Measurements from ENCODE around the gene TMEM178B.

TMEM178B gene

DNA sequence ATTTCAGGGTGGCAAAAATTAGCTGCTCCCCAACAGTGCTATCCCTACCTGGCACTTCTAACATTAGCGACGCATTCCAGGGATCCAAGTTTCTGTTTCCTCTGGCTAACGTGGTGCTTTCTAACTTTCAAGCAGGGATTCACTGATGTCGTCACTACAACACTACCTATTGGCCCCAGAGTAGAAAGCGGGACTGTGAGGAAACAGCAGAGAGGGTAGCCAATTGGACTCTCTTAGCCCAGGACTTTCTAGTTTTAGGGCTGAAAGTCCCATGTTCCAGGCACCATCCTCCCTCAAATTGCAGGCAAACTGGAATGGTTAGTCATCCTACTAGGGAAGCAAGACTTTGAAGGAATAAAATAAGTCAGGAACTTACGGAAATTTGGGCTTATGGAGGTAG is 388.1 kb downstream of the TMEM178B start:
- no peak for TF ChIP-seq TAF1 (IDR thresholded peaks at IDR 0.05; ENCODE audit: borderline replicate concordance, insufficient read depth, low read length)
- TF ChIP-seq, protein P1, sequence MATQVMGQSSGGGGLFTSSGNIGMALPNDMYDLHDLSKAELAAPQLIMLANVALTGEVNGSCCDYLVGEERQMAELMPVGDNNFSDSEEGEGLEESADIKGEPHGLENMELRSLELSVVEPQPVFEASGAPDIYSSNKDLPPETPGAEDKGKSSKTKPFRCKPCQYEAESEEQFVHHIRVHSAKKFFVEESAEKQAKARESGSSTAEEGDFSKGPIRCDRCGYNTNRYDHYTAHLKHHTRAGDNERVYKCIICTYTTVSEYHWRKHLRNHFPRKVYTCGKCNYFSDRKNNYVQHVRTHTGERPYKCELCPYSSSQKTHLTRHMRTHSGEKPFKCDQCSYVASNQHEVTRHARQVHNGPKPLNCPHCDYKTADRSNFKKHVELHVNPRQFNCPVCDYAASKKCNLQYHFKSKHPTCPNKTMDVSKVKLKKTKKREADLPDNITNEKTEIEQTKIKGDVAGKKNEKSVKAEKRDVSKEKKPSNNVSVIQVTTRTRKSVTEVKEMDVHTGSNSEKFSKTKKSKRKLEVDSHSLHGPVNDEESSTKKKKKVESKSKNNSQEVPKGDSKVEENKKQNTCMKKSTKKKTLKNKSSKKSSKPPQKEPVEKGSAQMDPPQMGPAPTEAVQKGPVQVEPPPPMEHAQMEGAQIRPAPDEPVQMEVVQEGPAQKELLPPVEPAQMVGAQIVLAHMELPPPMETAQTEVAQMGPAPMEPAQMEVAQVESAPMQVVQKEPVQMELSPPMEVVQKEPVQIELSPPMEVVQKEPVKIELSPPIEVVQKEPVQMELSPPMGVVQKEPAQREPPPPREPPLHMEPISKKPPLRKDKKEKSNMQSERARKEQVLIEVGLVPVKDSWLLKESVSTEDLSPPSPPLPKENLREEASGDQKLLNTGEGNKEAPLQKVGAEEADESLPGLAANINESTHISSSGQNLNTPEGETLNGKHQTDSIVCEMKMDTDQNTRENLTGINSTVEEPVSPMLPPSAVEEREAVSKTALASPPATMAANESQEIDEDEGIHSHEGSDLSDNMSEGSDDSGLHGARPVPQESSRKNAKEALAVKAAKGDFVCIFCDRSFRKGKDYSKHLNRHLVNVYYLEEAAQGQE (IDR thresholded peaks at IDR 0.05; ENCODE audit: insufficient read depth in 1 of 2, low read depth in 2 of 2, low read length in 2 of 2): no peak
- no peak for TF ChIP-seq POLR2AphosphoS5 (IDR thresholded peaks at IDR 0.05; ENCODE audit: low read depth, low read length)
- no peak for TF ChIP-seq FOXP2 (optimal IDR thresholded peaks at IDR 0.05; ENCODE audit: borderline replicate concordance, extremely low read depth, extremely low read length, insufficient read depth)
- TF ChIP-seq SIN3A (IDR thresholded peaks at IDR 0.05; ENCODE audit: borderline replicate concordance, insufficient read depth, low read length): no peak

DNA sequence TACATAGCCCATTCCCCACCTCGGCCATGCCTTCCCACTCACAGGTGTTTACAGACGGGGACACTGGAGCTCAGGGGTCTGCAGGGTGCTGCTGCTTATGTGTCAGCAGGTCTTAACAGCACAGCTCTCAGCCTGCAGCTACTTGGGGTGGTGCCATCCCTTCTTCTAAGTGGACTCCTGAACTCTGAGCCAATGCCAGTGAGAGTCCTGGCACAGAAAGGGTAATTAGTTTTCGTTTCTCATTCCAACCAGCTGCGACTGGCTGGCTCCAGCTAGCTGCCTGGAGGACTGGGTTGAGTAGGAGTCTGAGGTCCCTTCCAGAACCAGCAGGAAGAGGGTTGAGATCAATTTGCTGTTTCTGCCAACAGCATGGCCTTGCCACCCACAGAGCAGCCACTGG is 389.1 kb downstream of the TMEM178B start:
- TF ChIP-seq SIN3A (IDR thresholded peaks at IDR 0.05; ENCODE audit: borderline replicate concordance, insufficient read depth, low read length) (no peak), FOXP2 (optimal IDR thresholded peaks at IDR 0.05; ENCODE audit: borderline replicate concordance, extremely low read depth, extremely low read length, insufficient read depth) (no peak), TAF1 (IDR thresholded peaks at IDR 0.05; ENCODE audit: borderline replicate concordance, insufficient read depth, low read length) (no peak), POLR2AphosphoS5 (IDR thresholded peaks at IDR 0.05; ENCODE audit: low read depth, low read length) (no peak)
- TF ChIP-seq, protein P1 (IDR thresholded peaks at IDR 0.05; ENCODE audit: insufficient read depth in 1 of 2, low read depth in 2 of 2, low read length in 2 of 2): no peak

DNA sequence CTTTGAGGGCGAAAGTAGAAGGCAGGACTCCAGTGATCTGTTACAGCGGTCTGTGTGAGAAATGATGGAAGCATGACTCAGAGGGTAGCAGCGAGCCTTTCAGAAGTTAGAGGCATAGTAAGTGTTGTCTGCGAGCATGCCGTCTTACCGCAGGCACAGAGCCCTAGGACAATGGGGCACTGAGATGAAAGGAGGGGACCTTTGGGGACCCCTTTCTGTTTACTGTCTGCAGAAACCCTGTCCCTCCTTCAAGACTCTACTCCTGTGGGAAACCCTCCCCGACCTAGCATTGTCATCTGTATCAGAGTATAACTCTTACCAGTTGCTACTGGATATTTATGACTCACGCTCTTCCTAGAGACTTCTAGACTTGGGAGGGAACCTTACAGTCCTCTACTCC is 390.1 kb downstream of the TMEM178B start:
- TF ChIP-seq SIN3A (IDR thresholded peaks at IDR 0.05; ENCODE audit: borderline replicate concordance, insufficient read depth, low read length) (no peak), FOXP2 (optimal IDR thresholded peaks at IDR 0.05; ENCODE audit: borderline replicate concordance, extremely low read depth, extremely low read length, insufficient read depth) (no peak), POLR2AphosphoS5 (IDR thresholded peaks at IDR 0.05; ENCODE audit: low read depth, low read length) (no peak), TAF1 (IDR thresholded peaks at IDR 0.05; ENCODE audit: borderline replicate concordance, insufficient read depth, low read length) (no peak)
- TF ChIP-seq, protein P1 (IDR thresholded peaks at IDR 0.05; ENCODE audit: insufficient read depth in 1 of 2, low read depth in 2 of 2, low read length in 2 of 2): no peak

DNA sequence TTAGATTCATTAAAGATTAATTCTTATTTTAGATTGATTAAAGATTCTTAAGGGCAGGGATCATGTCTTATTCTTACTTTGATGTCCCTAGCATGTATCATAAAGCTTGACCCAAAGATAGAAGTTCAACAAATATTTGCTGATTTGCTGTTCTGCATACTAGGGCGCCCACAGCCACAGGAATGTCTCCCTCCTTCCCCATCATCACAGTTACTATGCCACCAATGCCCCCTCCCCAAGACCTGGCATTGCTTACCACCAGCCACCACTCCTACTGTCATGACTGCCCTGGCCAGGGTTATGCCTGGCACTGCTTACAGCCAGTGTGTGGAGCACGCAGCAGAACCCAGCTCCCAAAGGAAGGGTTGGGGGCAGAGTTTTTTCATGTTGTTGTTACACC is 390.7 kb downstream of the TMEM178B start:
- TF ChIP-seq FOXP2 (optimal IDR thresholded peaks at IDR 0.05; ENCODE audit: borderline replicate concordance, extremely low read depth, extremely low read length, insufficient read depth) (no peak), TAF1 (IDR thresholded peaks at IDR 0.05; ENCODE audit: borderline replicate concordance, insufficient read depth, low read length) (no peak), POLR2AphosphoS5 (IDR thresholded peaks at IDR 0.05; ENCODE audit: low read depth, low read length) (no peak), SIN3A (IDR thresholded peaks at IDR 0.05; ENCODE audit: borderline replicate concordance, insufficient read depth, low read length) (no peak)
- TF ChIP-seq, protein P1 (IDR thresholded peaks at IDR 0.05; ENCODE audit: insufficient read depth in 1 of 2, low read depth in 2 of 2, low read length in 2 of 2): no peak

Data from PFSK-1 (cell line).